Fibroblast of mammary gland (primary cell): ENCODE measurements around the gene MYL5.

Experiments used
- DNase-seq: peaks from one replicate; pipeline ENCODE4 v3.0.0-alpha.2; 2010; ENCODE audit warnings: low read depth
- H3K4me3 ChIP-seq: 2 replicates; pipeline ENCODE4 v1.5.1; 2011; ENCODE audit warnings: low read depth, mild to moderate bottlenecking, low read length, moderate library complexity; ENCODE audit not compliant: control insufficient read depth
- TF ChIP-seq, protein P1 (sequence below): conservative IDR thresholded peaks from 2 replicates; pipeline ENCODE4 v1.5.1; 2011; ENCODE audit warnings: low read depth, low read length, inconsistent platforms; ENCODE audit not compliant: control insufficient read depth, insufficient read depth

The MYL5 gene

GRCh38 chr4:650461-650860, 23.9 kb upstream of the MYL5 start:
- TF ChIP-seq, protein P1, sequence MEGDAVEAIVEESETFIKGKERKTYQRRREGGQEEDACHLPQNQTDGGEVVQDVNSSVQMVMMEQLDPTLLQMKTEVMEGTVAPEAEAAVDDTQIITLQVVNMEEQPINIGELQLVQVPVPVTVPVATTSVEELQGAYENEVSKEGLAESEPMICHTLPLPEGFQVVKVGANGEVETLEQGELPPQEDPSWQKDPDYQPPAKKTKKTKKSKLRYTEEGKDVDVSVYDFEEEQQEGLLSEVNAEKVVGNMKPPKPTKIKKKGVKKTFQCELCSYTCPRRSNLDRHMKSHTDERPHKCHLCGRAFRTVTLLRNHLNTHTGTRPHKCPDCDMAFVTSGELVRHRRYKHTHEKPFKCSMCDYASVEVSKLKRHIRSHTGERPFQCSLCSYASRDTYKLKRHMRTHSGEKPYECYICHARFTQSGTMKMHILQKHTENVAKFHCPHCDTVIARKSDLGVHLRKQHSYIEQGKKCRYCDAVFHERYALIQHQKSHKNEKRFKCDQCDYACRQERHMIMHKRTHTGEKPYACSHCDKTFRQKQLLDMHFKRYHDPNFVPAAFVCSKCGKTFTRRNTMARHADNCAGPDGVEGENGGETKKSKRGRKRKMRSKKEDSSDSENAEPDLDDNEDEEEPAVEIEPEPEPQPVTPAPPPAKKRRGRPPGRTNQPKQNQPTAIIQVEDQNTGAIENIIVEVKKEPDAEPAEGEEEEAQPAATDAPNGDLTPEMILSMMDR, result no peak
- no peak for DNase-seq

GRCh38 chr4:650951-651883, 23.1 kb upstream of the MYL5 start:
- TF ChIP-seq, protein P1, result no peak
- H3K4me3 ChIP-seq, result no peak overlapping the region
- DNase-seq, result no peak

More at GRCh38 chr4:650461-650860, 23.9 kb upstream of the MYL5 start:
- no peak overlapping the region for H3K4me3 ChIP-seq

DNA sequence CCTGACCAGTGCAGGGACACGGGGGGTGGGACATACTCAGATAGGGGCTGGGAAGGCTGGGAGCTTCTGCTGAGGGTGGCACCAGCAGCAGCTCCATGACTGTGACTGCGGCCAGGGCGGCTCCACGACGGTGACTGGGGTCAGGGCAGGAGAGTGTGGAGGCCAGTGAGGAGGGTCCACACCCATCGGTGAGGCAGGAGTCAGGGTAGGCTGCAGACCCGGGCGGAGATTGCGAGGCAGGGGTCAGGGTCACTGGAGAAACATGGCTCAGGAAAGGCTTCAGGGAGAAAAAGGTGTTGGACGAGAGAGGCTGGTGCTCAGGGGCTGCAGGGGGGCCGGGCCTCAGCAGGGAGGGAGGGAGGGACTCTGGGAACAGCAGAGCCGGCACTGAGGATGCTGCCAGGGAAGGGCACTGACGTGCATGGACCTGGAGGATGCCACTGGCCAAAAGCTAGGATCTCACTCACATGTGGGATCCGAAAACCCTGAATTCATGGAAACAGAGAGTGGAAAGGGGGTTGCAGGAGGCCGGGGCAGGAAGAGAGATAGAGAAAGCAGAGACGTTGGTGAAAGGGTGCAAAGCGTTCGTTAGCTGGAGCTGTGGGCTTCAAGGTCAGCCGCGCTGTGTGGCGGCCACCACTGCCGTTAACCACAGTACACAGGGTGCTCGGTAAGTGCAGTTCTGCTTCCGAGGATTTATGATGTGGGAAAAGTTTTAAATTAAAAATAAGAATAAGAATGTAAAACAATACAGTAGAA, 22.3 kb upstream of the MYL5 start:
- DNase-seq, result no peak
- TF ChIP-seq, protein P1, result no peak
- no peak overlapping the region for H3K4me3 ChIP-seq

- TF ChIP-seq, protein P1, result no peak
- H3K4me3 ChIP-seq, result no peak overlapping the region
- DNase-seq, result no peak
Observed at GRCh38 chr4:653080-653821, 21.1 kb upstream of the MYL5 start.

GRCh38 chr4:653831-654502, 20.4 kb upstream of the MYL5 start:
- TF ChIP-seq, protein P1, result no peak
- no peak overlapping the region for H3K4me3 ChIP-seq
- no peak for DNase-seq

- H3K4me3 ChIP-seq, result no peak overlapping the region
- TF ChIP-seq, protein P1, result no peak
- no peak for DNase-seq
Observed at GRCh38 chr4:654503-654845, 19.9 kb upstream of the MYL5 start.
